HTR-8/SVneo (cell line): ENCODE measurements around the gene GANAB.
A peak's percentile ranks its signal among the peaks of the same experiment; 100 is the strongest.
"Not testable (repeated sequence)": the region's sequence is repeated elsewhere in the genome, so short reads cannot be mapped to it uniquely, and the experiment has no call there.

Experiments
- DNase-seq: peaks from one replicate; pipeline ENCODE4 v3.0.0; 2011; ENCODE audit warnings: low spot score, mixed read lengths; ENCODE audit not compliant: insufficient read length
- FAIRE-seq: peaks from 2 replicates; lab custom pipeline; 2011; peaks lifted over from hg19 to GRCh38; lab: Jason Lieb, UNC

The GANAB gene

DNA sequence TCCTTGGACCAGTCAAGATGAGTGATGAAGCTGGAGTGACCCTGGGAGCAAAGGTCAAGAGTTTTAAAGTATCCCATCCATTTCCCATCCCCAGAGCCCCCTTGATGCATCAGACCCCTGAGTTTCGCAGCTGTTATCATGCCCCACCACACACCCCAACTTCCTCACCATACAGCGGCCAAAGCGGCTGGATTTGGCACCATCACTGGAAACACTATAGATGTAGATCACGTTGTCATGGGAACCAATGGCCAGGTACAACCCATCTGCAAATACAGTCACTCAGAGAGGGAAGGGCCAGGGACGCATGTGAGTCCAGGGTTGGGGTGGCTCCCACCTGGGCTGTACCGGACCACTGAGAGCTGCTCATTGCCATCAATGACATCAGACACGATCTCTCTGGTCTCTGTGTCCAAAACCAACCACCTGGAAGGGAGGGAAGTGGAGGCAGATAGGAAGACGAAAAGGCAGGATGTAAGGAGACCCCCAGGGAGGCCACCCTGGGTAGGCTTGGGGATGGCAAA, 42.6 kb downstream of the GANAB start:
- DNase-seq = no peak
- FAIRE-seq = no peak

DNA sequence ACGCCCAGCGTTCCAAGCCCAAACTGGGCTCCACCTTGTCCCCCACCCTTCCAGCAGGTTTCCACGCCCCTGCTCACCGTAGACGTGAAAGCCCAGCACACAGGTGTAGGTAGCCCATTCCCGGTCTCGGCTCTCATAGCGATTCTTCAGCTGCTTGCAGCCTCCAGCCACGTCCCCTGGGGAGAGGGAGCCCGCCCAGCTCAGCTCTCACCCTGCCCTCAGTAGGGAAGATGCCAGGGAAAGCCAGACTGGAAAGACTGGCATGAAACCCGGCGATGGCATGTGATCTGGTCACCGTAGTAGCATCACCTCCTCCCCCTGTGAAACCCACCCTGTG, 43.4 kb downstream of the GANAB start:
- no peak for FAIRE-seq

DNA sequence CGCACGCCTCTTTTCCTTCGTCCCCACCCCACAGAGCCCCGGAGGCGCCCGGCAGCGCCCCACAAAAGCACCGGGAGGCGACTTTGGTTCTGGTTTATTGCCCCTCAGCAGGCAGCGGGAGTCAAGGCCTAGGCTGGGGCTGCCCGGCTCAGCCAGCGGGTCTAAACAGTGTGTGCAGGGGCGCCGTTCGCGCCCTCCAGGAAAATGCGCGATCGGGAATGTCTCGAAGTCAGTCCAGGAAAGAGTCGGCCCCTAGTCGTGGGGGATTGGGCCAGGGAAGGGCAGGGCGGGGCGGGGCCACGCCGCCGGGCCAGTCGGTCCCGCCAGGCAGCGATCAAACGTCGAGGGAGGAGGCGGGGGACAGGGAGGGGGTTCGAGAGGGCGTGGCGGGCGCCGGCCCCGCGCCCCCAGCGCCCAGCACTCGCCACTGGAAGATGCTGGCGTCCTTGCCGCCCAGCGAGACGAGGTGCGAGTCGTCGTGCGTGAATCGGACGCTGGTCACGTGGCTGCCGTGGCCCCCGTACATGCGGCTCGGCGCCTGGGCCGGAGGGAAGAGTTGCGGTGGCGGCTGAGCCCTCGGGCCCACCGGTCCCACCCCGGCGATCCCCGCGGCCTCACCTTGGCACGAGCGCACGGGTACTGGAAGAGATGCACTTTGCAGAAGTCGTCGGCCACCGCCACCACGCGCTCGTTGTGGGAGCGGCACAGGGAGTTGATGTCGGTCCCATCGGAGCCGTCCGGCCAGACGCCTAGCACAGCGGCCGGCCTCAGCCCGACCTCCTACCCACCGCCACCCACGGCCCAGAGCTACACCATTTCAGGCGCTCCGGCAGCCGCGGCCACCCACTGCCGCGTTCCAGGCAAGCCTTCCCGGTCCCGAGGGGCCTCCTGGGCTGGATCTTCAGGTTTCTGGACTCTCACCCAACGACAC, 44.0 kb downstream of the GANAB start:
- DNase-seq = no peak
- FAIRE-seq = no peak

More for the DNA sequence above, 43.4 kb downstream of the GANAB start:
- DNase-seq = no peak

DNA sequence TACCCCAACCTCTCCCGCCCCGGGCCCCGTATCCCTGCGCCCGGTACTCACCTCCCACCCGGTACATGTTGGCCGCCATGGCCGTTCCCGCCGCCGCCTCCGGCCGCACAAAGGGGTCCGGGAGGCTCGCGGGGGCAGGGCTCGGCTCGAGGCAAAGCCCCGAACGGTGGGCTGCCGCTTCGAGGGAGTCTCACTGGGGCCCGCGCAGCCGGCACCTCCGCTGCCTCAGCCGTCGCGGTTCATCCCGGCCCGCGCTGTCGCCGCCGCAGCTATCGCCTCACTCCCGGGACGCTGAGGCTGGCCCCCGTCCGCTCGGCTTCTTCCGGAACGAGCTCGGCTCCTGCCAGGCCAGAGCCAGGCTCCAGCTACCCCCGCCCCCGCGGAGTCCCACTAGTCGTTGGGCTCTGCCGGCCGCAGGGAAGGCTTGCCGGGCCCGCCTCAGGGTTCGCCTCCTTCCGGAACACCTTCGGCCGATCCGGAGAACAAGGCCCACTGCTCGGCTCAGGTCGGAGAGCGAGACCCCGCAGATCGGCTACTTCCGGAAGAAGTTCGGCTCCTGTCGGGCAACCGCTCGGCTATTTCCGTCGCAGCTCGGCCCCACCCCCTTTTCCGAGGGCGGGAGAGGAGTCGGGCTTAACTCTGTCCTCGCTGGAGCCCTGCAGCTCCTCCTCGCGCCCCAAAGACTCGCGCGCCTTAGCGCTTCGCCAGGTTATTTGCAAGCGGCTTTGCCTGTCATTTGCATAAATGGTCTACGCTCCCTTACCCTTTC, 44.9 kb downstream of the GANAB start, which contains the start of gene MTA2:
Gene MTA2, minus strand, starts transcription at position 494 of the 769 bp plus-strand sequence. Its CDS starts 415 bp downstream, at position 79.
- DNase-seq (peak; percentile 87), FAIRE-seq (peak; percentile 40)

DNA sequence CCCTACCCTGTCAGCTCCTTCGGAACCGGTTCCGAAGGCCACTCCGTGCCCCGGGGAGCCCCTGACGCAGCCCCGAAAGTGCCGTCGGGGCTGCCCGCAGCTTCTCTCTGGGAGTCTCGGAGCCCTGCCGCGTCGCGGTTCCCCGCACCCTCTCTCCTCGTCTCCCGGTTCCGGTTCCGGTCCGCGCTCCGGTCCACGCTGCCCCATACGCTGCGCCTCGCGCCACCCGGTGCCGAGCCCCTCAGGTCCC, 45.4 kb downstream of the GANAB start:
- no peak for FAIRE-seq
- peak; percentile 11 for DNase-seq

DNA sequence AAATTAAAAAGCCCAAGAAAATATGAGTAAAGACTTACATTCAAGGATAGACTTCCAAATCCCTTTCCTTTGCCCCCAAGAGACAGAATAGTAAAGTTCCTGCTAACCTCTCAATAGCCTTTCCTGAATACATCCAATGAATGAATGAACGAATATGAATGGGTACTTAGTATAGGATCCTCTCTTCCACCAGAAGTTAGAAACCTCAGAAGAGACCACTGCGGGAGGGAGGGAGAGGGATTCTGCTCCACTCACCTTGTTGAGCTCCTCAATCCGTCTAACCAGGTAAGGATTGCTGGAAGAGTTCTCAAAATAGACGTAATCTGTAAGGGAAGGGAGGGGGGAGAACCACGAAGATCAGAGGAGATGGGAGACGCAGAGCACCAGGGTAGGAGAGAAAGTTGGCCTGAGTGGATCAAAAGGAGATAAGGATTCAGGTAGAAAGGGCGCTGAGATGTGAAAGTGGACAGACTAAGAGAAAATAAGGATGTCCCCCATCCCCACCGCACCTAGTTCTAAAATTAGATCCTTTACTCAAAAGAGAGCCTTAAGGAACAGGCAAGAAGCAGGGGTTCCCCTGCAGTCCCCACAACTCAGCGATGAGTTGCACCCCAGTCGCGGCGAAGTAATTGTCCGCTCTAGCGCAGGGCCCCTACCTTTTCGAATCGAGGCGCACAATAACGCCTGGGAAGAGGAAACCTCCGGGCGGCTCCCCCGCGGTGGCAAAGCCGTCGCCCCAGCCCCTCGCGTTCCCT, 45.9 kb downstream of the GANAB start:
- DNase-seq (no peak), FAIRE-seq (no peak)

DNA sequence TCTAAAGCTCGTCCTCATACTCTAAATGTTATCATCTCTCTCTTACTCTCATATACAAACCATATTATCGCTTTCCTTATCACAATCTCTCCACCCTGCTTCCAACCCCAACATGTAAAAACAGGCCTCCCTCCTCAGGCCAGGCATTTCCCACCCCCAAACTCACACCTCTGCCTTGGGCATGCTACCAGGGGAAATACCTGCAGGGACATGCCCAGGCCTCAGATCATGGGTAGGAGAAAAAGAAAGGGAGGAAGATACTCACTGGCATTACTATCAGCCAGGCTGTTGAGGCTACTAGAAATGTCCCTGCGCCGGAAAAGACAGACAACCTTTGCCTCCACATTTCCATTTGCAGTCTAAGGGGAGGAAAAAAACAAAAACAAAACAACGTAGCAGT, 46.5 kb downstream of the GANAB start:
- no peak for FAIRE-seq
- DNase-seq = no peak

DNA sequence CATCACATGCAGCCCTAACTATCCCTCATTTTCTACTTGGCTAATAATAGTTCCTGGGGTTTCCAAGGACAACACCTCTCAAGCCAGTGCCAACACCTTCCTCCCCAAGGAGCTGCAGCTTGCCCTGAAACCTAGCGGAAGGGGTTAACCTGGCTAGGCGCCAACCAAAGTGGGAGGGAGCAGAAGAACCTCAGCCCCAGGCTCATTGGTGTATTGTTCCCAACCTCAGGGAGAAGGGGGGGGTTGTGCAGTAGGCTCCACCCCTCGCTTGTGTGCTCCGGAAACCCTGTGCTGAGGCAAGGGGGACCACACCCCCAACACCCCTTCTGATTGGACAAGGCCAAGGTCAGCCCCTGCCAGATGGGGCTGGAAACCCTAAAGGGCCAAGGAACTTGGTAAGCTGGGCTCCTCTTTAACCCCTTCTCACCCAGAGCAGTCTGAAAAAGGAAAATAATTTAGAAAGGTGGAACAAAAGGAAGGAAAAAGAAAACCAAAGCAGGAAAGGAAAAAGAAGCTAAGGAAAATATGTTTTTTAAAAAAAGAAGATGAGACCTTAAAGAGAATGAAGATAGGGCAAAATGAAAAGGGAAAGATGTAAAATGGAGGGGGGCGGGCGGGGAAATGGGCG, 47.2 kb downstream of the GANAB start:
- DNase-seq (peak; percentile 85), FAIRE-seq (peak; percentile 58)

DNA sequence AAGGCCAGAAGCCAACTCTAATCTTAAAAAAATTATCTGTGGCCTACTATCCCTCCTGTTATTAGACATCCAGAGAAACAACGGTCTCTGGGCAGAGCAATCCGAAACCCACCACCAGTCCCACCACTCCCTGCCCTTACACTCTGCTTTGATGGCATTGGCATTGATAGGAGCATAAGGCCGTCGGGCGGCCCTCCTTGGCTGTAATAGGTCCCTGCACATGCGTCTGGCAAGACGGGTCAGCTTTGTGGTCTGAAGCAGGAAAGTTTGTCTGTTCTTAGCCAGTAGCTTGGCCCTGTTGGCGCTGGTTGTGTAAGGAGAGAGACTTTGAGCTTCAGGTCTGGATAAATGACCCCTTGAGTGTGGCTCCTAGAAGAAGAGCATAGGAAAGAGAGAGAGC, 51.3 kb downstream of the GANAB start:
- FAIRE-seq (no peak), DNase-seq (no peak)

DNA sequence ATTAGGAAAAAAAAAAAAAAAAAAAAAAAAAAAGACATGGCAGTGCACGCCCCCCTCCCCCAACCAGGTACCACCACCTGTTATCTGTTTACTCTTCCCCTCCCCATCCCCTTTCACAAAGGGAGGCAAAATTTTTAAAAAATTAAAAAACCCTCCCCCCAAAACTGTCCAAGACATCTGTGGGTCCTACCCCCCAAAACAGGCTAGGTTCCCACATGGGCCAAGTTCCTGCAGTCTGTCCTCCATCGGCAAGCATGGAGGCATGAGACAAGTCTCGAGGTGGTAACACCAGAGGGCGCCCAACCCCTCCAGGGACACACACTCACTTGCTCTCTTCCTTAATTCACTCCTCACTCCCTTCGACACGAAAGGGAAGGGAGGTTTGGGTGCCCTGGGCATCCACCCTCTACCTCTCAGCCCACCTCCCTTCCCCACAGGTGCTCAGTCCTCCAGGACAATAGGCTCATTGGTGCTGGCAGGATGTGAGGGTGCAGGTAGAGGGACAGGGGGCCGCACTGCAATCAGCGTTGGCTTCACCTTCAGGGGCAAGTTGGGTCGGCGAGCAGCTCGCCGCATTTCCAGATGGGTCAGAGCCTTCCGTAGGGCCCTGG, 52.9 kb downstream of the GANAB start:
- DNase-seq = peak; percentile 64
- no peak for FAIRE-seq

DNA sequence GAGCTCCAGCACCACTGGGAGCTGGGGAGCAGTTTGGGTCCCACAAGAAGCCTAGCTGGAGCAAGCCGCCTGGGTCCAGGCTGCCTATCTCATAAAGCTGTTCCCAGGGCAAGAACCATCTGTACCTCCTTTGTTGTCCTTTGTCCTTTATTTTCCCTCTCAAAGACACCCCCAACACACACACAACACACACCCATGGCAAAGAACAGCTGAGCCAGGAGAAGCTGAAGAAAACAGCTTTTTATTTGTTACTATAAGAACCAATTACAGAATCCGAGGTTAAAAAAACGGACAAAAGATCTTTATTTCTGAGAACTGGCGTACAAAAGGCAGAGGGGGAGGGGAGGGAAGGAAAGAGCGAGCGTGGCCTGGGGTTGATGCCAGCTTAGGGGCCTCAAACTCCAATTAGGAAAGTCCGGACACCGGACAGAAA, 53.4 kb downstream of the GANAB start:
- FAIRE-seq (no peak), DNase-seq (no peak)

DNA sequence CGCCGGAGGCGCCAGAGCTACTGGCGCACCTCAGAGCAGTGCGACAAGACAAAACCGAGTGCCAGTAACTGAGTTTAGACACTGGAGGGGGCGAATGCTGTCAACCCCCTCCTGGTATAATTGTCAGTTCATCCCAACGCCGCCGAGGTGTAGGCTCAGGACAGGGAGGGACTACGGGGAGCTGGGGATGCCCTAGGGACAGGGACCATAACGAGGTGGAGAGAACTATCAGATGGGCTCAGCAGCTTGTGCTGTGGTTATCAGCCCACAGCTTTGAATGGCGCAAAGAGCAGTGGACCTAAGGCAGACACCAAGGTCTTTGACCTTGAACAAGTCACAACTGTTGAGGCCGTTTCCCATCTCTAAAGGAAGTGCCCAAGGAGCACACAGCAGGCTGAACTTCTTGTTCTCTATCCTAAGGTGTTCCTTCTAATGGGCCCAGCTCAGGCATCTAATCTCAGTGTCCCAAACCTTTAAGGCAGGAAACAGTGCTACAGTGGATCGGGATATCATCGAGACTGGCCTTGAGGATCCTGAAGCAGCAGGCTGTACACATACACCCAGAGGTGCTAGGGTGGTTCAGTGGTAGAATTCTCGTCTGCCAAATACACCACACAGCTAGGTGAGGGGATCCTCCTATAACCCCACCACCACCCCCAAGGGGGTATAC, 54.1 kb downstream of the GANAB start:
- FAIRE-seq (no peak), DNase-seq (no peak)

DNA sequence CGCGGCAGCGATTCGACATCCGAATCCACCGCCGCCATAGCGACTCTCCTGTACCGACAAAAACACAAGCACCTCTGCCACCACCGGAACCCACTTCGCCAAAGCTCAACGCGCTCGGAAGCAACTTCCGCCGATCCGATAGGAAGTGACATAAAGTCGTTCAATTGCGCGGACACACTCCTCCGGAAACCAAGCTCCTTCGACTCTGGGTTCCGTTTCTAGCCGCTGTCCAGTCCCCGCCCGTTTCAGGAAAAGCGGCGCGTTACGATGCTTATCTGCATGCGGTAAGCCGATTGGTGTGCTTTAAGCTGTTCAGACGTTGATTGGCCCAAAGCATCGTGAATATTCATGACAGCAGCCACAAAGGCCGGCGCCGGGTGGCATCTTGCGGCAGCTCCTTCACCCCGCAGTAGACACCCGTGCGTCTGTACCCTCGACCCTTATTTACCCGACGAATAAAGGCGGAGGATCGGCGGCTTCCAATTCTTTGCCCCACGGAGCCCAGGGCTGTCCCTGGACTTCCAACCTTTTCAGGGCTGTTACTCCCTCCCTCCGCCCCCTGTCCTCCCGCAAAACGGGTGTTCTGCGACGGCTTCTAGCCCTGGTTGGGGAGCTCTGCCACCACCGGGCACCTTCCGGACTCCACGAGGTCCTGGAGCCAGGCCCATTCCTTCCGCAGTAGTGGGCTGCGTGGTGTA, 54.8 kb downstream of the GANAB start, which contains the start of gene TUT1:
Gene TUT1, minus strand, starts transcription at position 76 of the 698 bp plus-strand sequence. Its CDS starts 38 bp downstream, at position 38.
- DNase-seq = peak; percentile 95
- peak; percentile 16 for FAIRE-seq

DNA sequence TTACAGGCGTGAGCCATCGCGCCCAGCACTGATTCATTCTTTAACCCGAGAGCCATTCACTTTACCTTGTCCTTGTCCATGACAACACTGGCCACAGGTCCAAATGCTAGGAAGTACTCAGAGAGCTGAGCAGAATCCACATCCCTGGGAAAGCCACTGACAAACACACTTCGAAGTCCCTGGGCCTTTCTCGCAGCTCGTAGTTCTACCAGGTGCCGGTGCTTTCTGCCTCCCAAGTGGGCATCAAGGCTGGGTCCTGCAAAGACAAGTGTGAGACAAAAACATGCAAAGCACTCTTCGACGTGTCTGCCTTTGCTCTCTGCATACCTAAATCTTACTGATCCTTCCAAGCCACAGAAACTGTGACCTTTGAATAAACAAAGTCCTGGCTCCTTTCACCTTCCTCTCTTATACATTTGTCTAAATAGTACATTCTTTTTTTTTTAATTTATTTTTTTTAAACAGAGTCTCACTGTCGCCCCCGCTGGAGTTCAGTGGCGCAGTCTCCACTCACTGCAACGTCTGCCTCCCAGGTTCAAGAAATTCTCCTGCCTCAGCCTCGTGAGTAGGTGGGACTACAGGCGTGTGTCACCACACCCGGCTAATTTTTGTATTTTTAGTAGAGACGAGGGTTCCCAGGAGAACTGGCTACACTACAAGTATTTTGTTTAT, 57.3 kb downstream of the GANAB start:
- no peak for FAIRE-seq
- DNase-seq = no peak

DNA sequence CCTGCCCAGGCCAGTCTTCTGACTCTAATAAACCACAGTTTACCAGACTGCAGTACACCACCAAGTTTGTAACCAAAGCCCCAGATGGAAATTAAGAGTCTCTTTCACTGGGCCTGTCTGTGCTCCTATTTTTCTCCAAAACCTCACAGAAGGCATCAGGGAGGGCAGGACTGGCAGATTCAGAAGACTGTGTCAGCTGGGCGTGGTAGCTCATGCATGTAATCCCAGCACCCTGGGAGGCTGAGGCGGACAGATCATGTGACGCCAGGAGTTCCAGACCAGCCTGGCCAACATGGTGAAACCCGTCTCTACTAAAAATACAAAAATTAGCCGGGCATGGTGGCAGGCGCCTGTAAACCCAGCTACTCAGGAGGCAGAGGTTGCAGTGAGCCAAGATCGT, 61.1 kb downstream of the GANAB start:
- DNase-seq, FAIRE-seq: not testable (repeated sequence)

DNA sequence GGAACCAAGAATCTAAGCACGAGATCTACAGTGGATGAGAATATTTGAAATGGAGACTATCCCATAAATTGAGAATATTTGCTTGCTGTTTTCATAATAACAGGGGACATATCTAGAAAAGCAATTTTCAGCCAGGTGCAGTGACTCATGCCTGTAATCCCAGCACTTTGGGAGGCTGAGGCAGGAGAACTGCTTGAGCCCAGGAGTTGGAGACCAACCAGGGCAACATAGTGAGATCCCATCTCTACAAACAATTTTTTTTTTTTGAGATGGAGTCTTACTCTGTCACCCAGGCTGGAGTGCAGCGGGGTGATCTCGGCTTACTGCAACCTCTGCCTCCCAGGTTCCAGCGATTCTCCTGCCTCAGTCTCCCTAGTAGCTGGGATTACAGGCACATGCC, 64.7 kb downstream of the GANAB start:
- FAIRE-seq, DNase-seq: not testable (repeated sequence)

DNA sequence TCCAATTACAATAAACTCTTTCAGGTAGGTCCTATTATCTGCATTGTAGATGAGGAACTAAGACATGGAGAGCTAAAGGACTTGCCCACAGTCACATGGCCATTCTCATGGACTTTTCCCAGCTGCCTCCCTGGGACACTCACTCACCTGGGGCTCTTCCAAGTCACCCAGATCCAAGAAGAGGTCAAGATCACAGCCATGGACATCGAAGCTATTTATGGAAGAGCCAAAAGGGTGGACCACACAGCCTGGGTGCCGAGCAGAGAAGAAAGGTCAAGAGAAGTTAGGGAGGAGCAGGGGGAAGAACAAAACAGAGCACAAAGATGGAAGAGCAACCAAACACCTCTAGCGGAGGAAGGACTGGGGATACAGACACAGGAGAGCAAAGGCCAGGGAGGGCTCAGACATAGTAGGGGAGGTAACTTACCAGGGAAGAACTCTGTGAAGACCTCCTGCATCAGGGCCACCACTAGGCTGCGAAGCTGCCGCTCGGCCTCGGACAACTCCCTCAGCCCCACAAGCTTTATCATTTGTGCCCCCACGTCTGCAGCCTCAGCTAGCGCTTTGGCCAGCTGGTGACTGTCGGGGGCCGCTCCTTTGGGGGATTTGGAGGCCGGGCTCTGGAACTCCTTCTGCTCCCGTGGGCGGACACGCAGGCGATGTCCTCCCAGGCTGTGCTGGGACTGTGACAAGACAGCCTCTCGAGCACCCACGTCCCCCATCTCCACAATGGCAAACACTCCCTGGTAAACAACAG, 65.3 kb downstream of the GANAB start:
- FAIRE-seq (no peak), DNase-seq (no peak)
